Effector memory CD4-positive, alpha-beta T cell (primary cell): ENCODE results near the gene VGLL4.

Source experiments
- DNase-seq, 3 donors: peaks; one replicate each; pipeline ENCODE4 v3.0.0-alpha.2; 2020
- H3K27ac ChIP-seq: 2 replicates; pipeline ENCODE4 v1.7.0; 2013; ENCODE audit warnings: mild to moderate bottlenecking, low read length, moderate library complexity; ENCODE audit not compliant: insufficient read depth, poor library complexity, severe bottlenecking
- H3K27me3 ChIP-seq: replicated peaks from 2 replicates; pipeline ENCODE4 v1.7.0; 2013; ENCODE audit warnings: mild to moderate bottlenecking, low read length; ENCODE audit not compliant: insufficient read depth, control insufficient read depth, poor library complexity, severe bottlenecking
- H3K36me3 ChIP-seq: 2 replicates; pipeline ENCODE4 v1.7.0; 2013; ENCODE audit warnings: mild to moderate bottlenecking, low read length, moderate library complexity; ENCODE audit not compliant: control insufficient read depth, insufficient read depth
- H3K4me1 ChIP-seq: 2 replicates; pipeline ENCODE4 v1.7.0; 2013; ENCODE audit warnings: low read length, mild to moderate bottlenecking; ENCODE audit not compliant: control insufficient read depth, insufficient read depth, poor library complexity, severe bottlenecking
- H3K4me3 ChIP-seq: 2 replicates; pipeline ENCODE4 v1.7.0; 2013; ENCODE audit warnings: low read length, low read depth, mild to moderate bottlenecking; ENCODE audit not compliant: insufficient read depth, poor library complexity, severe bottlenecking
- H3K9me3 ChIP-seq: 2 replicates; pipeline ENCODE4 v1.7.0; 2013; ENCODE audit warnings: mild to moderate bottlenecking, low read length, moderate library complexity; ENCODE audit not compliant: control insufficient read depth

VGLL4 gene

DNA sequence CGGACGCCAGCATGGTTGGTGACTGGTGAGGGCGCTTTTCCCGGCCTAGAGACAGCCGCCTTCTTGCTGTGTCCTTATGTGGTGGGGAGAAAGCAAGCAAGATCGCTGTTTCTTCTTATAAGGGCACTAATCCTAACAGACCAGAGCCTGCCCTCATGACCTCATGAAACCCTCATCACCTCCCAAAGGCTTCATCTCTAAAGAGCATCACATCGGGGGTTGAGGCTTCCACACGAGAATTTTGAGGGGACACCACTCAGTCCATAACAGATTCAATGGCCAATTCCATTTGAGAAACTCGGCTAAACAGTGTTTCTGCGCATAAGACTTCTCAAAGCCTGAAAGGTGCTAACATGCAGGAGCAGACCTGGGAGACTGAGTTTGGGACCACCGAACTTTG is 54.0 kb downstream of the VGLL4 start:
- no peak overlapping the region for H3K27ac ChIP-seq
- no peaks in the 10 kb centered on the region for H3K4me1 ChIP-seq
- DNase-seq: no peak

DNA sequence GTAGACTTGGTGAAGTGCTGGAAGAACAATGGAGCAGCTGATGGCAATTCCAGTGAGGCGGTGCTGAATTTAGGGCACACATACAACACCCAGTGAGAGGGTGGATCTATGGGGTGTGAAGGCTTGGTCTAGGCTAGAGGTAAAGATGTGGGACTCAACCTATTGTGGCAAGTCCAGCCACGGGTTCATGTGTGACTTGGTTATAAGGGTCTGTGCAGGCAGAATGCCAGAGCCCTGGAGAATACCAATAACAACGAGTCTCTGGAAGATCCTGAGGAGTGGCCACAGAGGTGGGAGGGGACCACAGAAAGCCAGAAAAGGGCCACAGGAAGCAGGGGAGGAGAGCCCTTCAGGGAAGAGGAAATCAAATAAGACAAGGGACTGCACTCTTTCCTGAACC is 55.0 kb downstream of the VGLL4 start:
- no peak overlapping the region for H3K4me3 ChIP-seq
- H3K27ac ChIP-seq: no peak overlapping the region
- DNase-seq: no peak
- H3K9me3 ChIP-seq: no peaks in the 10 kb centered on the region
- H3K36me3 ChIP-seq: no peaks in the 10 kb centered on the region
- H3K4me1 ChIP-seq: no peaks in the 10 kb centered on the region
- no peaks in the 10 kb centered on the region for H3K27me3 ChIP-seq

More for the DNA sequence above, 54.0 kb downstream of the VGLL4 start:
- H3K36me3 ChIP-seq: no peaks in the 10 kb centered on the region
- H3K9me3 ChIP-seq: no peaks in the 10 kb centered on the region
- no peaks in the 10 kb centered on the region for H3K27me3 ChIP-seq
- no peak overlapping the region for H3K4me3 ChIP-seq

DNA sequence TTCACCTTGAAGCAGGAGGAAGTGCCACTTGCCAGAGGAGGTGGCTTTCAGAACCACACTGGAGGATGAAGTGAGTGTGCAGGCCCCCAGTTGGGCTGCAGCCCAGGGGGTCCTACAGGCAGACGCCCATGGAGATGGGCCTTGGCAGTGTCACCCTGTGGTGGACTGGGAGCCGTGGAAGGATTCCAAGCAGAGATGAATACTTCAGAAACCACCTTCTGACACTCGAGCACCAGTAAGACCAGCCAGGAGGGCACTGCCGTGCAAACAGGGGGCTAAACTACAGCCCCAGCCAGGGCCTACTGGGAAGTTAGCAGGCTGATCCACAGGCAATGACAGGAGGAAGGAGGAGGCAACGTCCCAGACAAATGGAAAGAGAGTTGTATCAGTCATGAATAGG is 55.4 kb downstream of the VGLL4 start:
- H3K27me3 ChIP-seq: no peaks in the 10 kb centered on the region
- no peak for DNase-seq
- no peaks in the 10 kb centered on the region for H3K36me3 ChIP-seq
- H3K4me1 ChIP-seq: no peaks in the 10 kb centered on the region
- H3K4me3 ChIP-seq: no peak overlapping the region
- no peaks in the 10 kb centered on the region for H3K9me3 ChIP-seq
- H3K27ac ChIP-seq: no peak overlapping the region

DNA sequence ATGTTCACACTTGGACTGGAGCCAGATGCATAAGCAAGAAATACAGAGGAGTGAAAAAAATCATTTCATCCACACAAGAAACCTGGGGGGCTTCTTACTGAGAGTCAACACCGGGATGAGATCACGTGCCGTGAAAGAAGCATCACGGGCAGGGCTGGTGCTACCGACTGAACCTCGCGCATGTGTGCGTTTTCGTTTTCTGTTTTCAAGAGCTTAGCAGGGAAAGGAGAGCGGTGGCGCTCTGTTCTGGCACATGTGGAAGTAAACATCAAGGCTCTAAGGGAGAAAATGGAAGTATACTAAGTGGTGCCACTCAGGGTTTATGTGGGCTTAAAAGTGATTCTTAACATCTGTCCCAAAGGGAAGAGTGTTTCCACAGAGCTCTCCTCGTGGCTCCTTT is 55.9 kb downstream of the VGLL4 start:
- H3K9me3 ChIP-seq: no peaks in the 10 kb centered on the region
- H3K27ac ChIP-seq: no peak overlapping the region
- H3K4me3 ChIP-seq: no peak overlapping the region
- DNase-seq: no peak
- H3K36me3 ChIP-seq: no peaks in the 10 kb centered on the region
- H3K27me3 ChIP-seq: no peaks in the 10 kb centered on the region
- H3K4me1 ChIP-seq: no peaks in the 10 kb centered on the region

DNA sequence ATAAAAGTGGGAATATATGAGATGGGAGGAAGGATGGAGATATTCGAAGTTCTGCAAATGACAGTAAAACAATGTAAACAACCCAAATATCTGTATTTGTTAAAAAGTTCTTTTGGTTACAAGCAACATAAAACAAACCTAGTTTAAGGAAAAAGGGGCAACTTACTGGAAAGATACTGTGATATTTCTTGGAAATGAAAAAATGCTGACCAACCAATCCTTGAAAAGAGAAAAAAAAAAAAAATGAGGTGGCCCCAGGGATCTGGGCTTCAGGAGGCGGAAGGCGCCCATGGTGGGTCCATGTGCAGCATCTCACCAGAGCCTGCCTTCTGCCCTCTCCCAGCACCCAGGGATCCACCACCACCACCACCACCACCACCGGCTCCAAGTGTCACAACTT is 59.1 kb downstream of the VGLL4 start:
- Histone ChIP-seq H3K4me1 (no peaks in the 10 kb centered on the region), H3K4me3 (no peak overlapping the region), H3K27me3 (no peaks in the 10 kb centered on the region)

DNA sequence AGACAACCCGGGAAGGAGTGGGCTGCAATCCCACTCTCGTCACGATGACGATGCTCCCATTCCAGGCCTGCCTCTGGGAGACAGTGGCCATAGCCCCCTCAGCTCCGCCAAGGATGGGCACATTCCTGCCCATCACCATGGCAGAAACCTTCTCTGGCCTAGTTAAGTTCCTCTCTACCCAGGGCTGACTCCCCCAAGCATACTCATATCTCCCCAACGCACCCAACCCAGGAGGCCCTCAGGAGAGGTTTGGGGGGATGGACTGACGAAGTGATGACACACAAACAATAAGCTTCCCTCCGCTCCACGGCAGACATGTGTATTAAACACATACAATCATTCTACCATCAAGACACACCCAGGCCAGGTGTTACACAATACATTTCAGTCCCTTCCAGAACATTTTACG is 60.1 kb downstream of the VGLL4 start:
- Histone ChIP-seq H3K4me1 (no peaks in the 10 kb centered on the region), H3K4me3 (no peak overlapping the region), H3K27ac (no peak overlapping the region), H3K9me3 (no peaks in the 10 kb centered on the region), H3K27me3 (no peaks in the 10 kb centered on the region), H3K36me3 (no peaks in the 10 kb centered on the region)
- no peak for DNase-seq

More for the DNA sequence above, 59.1 kb downstream of the VGLL4 start:
- H3K27ac ChIP-seq: no peak overlapping the region
- no peaks in the 10 kb centered on the region for H3K9me3 ChIP-seq
- DNase-seq: no peak
- H3K36me3 ChIP-seq: no peaks in the 10 kb centered on the region

DNA sequence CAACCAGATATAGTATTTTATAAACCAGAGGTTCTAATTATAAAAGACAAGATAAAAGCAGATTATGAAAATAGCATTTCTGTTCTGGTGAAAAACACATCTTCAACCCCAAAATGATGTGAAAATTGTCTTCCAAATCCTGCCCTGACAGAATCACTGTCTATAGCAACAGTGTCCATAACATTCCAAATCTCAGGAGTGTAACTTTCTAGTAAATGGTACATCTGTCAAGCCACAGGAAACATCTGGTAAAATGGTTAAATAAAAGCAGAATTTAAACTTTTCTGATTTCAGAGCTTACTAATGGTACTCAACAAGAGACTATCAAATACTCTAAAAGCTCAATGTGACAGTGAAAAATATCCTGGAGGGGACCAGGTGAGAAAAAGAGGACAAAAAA is 60.5 kb downstream of the VGLL4 start:
- H3K4me3 ChIP-seq: no peak overlapping the region
- no peaks in the 10 kb centered on the region for H3K4me1 ChIP-seq
- H3K36me3 ChIP-seq: no peaks in the 10 kb centered on the region
- DNase-seq: no peak
- no peaks in the 10 kb centered on the region for H3K27me3 ChIP-seq
- H3K9me3 ChIP-seq: no peaks in the 10 kb centered on the region
- H3K27ac ChIP-seq: no peak overlapping the region

DNA sequence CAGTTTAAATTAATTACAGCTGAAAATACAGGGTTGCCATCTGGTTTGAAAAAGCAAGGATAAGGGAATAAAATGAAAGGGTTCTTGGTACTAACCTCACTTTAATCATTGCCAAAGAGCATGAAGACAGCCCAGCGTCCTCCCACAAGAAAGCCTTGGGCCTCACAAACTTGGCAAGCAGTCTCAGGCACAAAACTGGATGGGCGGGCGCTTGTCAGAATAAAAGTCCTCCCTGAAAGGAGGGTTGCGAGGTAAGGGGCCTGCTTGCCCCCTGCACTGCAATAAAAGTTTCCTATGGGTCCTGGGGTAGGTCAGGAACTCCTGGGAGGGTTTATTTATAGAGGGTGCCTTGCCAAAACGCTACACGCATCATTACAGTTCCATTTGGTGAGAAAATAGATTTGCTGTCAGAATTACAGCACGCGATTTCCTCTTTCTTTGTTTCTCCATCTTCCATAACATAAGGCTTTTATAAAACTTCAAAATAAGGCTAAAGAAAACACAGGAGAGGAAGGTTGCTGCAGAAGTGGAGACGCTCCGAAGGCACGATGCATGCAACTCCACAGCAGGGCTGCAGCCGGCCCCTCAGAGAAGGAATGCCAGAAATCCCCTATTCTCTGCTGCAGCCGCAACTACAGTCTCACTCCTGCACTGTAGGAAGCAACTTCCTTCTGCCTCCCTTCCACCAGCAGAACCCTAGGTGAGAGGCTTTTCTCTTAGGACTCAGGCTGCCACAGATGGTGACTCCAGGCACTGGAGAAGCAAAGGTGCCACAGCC is 61.3 kb downstream of the VGLL4 start:
- Histone ChIP-seq H3K4me1 (no peaks in the 10 kb centered on the region), H3K9me3 (no peaks in the 10 kb centered on the region), H3K27me3 (no peaks in the 10 kb centered on the region), H3K36me3 (no peaks in the 10 kb centered on the region), H3K4me3 (no peak overlapping the region), H3K27ac (no peak overlapping the region)
- DNase-seq: no peak

DNA sequence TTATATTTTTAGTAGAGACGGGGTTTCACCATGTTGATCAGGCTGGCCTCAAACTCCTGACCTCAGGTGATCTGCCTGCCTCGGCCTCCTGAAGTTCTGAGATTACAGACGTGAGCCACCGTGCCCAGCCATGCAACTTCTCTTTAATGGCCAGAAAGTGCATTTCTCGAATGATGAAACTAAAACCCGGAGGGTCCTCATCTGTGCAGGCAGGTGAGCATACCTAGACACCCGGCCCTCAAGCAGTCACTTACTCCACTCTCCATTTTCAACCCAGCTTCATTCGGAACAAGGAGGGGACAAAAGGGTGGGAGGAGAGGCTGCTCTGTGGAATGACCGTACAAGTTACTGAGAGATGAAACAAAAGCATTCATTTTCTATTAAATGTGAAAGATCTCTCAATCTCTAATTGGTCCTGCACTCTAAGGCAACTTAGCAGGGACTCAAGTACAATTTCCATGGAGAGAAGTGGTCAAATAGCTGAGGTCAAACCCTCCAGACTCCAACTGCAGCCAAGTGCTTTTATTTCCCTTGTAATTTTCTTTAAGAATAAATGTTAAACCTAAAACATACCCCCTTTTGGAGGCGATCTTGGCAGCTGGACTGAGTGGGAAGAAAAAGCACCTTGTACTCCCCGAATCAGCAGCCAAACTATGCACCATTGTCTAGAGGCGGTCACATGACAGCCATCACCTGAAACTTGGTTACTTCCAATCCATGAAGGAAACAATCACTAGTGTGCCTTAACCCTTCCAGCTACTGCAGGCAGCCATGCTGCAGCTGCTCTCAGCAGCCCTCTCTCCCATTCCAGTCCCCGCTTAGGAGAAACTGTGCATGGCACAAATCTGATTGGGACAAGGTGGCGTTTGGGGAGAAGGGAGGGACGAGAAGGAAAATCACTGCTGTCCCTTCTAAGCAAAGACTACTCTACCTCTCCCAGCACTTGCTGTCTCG is 62.2 kb downstream of the VGLL4 start:
- Histone ChIP-seq H3K36me3 (peaks cover 2% of the 10 kb centered on the region), H3K27me3 (no peaks in the 10 kb centered on the region), H3K4me1 (no peaks in the 10 kb centered on the region), H3K9me3 (no peaks in the 10 kb centered on the region), H3K27ac (no peak overlapping the region), H3K4me3 (no peak overlapping the region)
- DNase-seq: no peak

DNA sequence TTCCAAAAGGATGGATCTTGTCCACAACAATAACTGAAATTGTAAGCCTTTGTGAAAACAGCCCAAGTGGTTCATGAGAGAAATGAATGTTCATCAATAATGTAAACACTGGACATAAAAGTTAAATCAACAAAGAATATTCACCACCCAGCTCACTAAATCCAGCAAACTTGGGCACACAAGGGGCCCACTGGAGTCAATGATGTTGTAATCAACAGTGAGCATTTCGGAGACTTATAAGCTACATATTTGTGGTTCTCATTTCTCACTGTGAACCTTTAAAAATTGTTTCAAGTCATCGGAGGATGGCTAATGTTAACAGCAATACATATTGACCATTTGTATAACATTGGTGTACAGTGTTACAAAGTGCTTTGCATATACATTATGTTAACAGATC is 63.1 kb downstream of the VGLL4 start:
- H3K27ac ChIP-seq: no peak overlapping the region
- no peaks in the 10 kb centered on the region for H3K4me1 ChIP-seq
- no peak overlapping the region for H3K4me3 ChIP-seq
- H3K36me3 ChIP-seq: peaks cover 2% of the 10 kb centered on the region
- H3K9me3 ChIP-seq: no peaks in the 10 kb centered on the region
- DNase-seq: no peak
- H3K27me3 ChIP-seq: no peaks in the 10 kb centered on the region
